HEK293 (cell line): Measurements from ENCODE around the gene ZNF329.

ENCODE experiments used
- ATF2 ChIP-seq: fragments of 450-650 bp; formaldehyde crosslinking; IDR thresholded peaks from 2 replicates; pipeline ENCODE4 v1.5.1; 2016; ENCODE audit warnings: missing biosample characterization, missing genetic modification characterization, low read depth
- BCL11B ChIP-seq: fragments of 450-650 bp; formaldehyde crosslinking; IDR thresholded peaks from 2 replicates; pipeline ENCODE4 v1.5.1; 2016; ENCODE audit warnings: low read depth, missing biosample characterization, missing genetic modification characterization
- EGR2 ChIP-seq: fragments of 450-650 bp; formaldehyde crosslinking; IDR thresholded peaks from 2 replicates; pipeline ENCODE4 v1.5.1; 2016; ENCODE audit warnings: low read depth, missing biosample characterization, missing genetic modification characterization
- GLIS2 ChIP-seq: fragments of 450-650 bp; formaldehyde crosslinking; IDR thresholded peaks from 2 replicates; pipeline ENCODE4 v1.5.1; 2016; ENCODE audit warnings: missing biosample characterization, missing genetic modification characterization
- HOXC10 ChIP-seq: sonication (generic); formaldehyde crosslinking; IDR thresholded peaks from 2 replicates; pipeline ENCODE4 v1.8.1; 2023; ENCODE audit warnings: mild to moderate bottlenecking, missing genetic modification reagents
- ZNF146 ChIP-seq: fragments of 450-650 bp; formaldehyde crosslinking; IDR thresholded peaks from 2 replicates; pipeline ENCODE4 v1.5.1; 2016; ENCODE audit warnings: missing biosample characterization, missing genetic modification characterization
- ZNF157 ChIP-seq: fragments of 450-650 bp; formaldehyde crosslinking; IDR thresholded peaks from 2 replicates; pipeline ENCODE4 v1.5.1; 2016; ENCODE audit warnings: missing biosample characterization, missing genetic modification characterization
- ZNF174 ChIP-seq: fragments of 450-650 bp; formaldehyde crosslinking; IDR thresholded peaks from 2 replicates; pipeline ENCODE4 v1.5.0; 2017; ENCODE audit warnings: missing biosample characterization, mild to moderate bottlenecking, missing genetic modification characterization
- ZNF2 ChIP-seq: fragments of 450-650 bp; formaldehyde crosslinking; IDR thresholded peaks from 2 replicates; pipeline ENCODE4 v1.5.1; 2016; ENCODE audit warnings: missing biosample characterization, missing genetic modification characterization
- ZNF24 ChIP-seq: fragments of 450-650 bp; formaldehyde crosslinking; IDR thresholded peaks from 2 replicates; pipeline ENCODE4 v1.5.1; 2016; ENCODE audit warnings: missing biosample characterization, missing genetic modification characterization
- ZNF37A ChIP-seq: fragments of 450-650 bp; IDR thresholded peaks from 2 replicates; pipeline ENCODE4 v1.5.1; 2018; ENCODE audit warnings: missing biosample characterization, missing genetic modification characterization
- ZNF426 ChIP-seq: fragments of 450-650 bp; formaldehyde crosslinking; IDR thresholded peaks from 2 replicates; pipeline ENCODE4 v1.5.1; 2017; ENCODE audit warnings: missing biosample characterization, missing genetic modification characterization, mild to moderate bottlenecking, inconsistent platforms, moderate library complexity
- ZNF521 ChIP-seq: fragments of 450-650 bp; formaldehyde crosslinking; IDR thresholded peaks from 2 replicates; pipeline ENCODE4 v1.5.1; 2017; ENCODE audit warnings: missing biosample characterization, mild to moderate bottlenecking, missing genetic modification characterization
- ZNF529 ChIP-seq: fragments of 450-650 bp; formaldehyde crosslinking; IDR thresholded peaks from 2 replicates; pipeline ENCODE4 v1.5.1; 2017; ENCODE audit warnings: missing genetic modification characterization, missing biosample characterization; ENCODE audit not compliant: insufficient replicate concordance
- ZNF561 ChIP-seq: fragments of 450-650 bp; IDR thresholded peaks from 2 replicates; pipeline ENCODE4 v1.5.1; 2018; ENCODE audit warnings: missing biosample characterization, missing genetic modification characterization, borderline replicate concordance
- ZNF596 ChIP-seq: fragments of 450-650 bp; IDR thresholded peaks from 2 replicates; pipeline ENCODE4 v1.5.0; 2018; ENCODE audit warnings: missing biosample characterization, mild to moderate bottlenecking, missing genetic modification characterization, moderate library complexity
- ZNF600 ChIP-seq: fragments of 450-650 bp; formaldehyde crosslinking; IDR thresholded peaks from 2 replicates; pipeline ENCODE4 v1.5.1; 2016; ENCODE audit warnings: missing biosample characterization, missing genetic modification characterization
- ZNF621 ChIP-seq: fragments of 450-650 bp; formaldehyde crosslinking; IDR thresholded peaks from 2 replicates; pipeline ENCODE4 v1.5.1; 2017; ENCODE audit warnings: missing biosample characterization, missing genetic modification characterization
- ZNF629 ChIP-seq: fragments of 450-650 bp; formaldehyde crosslinking; IDR thresholded peaks from 2 replicates; pipeline ENCODE4 v1.5.1; 2017; ENCODE audit warnings: missing biosample characterization, missing genetic modification characterization
- ZNF701 ChIP-seq: fragments of 450-650 bp; formaldehyde crosslinking; IDR thresholded peaks from 2 replicates; pipeline ENCODE4 v1.5.1; 2016; ENCODE audit warnings: missing biosample characterization, missing genetic modification characterization
- ZNF768 ChIP-seq: fragments of 450-650 bp; formaldehyde crosslinking; IDR thresholded peaks from 2 replicates; pipeline ENCODE4 v1.5.1; 2018; ENCODE audit warnings: missing biosample characterization, mild to moderate bottlenecking, missing genetic modification characterization
- ZNF776 ChIP-seq: fragments of 450-650 bp; formaldehyde crosslinking; IDR thresholded peaks from 2 replicates; pipeline ENCODE4 v1.5.0; 2017; ENCODE audit warnings: missing biosample characterization, missing genetic modification characterization, borderline replicate concordance
- ZSCAN23 ChIP-seq: fragments of 450-650 bp; formaldehyde crosslinking; IDR thresholded peaks from 2 replicates; pipeline ENCODE4 v1.5.1; 2016; ENCODE audit warnings: missing biosample characterization, missing genetic modification characterization
- TF ChIP-seq, protein P1 (sequence below): fragments of 450-650 bp; formaldehyde crosslinking; IDR thresholded peaks from 2 replicates; pipeline ENCODE4 v1.5.1; 2016; ENCODE audit warnings: missing biosample characterization, missing genetic modification characterization
- TF ChIP-seq, protein P2 (sequence below): fragments of 450-650 bp; IDR thresholded peaks from 2 replicates; pipeline ENCODE4 v1.5.1; 2018; ENCODE audit warnings: missing biosample characterization, missing genetic modification characterization
- TF ChIP-seq, protein P3 (sequence below): fragments of 450-650 bp; formaldehyde crosslinking; IDR thresholded peaks from 2 replicates; pipeline ENCODE4 v1.5.1; 2016; ENCODE audit warnings: missing biosample characterization, missing genetic modification characterization, borderline replicate concordance

The ZNF329 gene

GRCh38 chr19:58182989-58183816, 32.6 kb upstream of the ZNF329 start, which contains the start of gene ZNF274 (continued):
- TF ChIP-seq ZSCAN23 (tag by site-specific recombination), result no peak
- TF ChIP-seq ZNF37A (tag by site-specific recombination), result no peak
- TF ChIP-seq EGR2 (tag by site-specific recombination), result peak; percentile 28; the same call in 1 of the 2 replicates
- no peak for TF ChIP-seq ZNF768 (tag by site-specific recombination)
- peak; percentile 94 for TF ChIP-seq ZNF629 (tag by site-specific recombination)
- TF ChIP-seq, protein P1, sequence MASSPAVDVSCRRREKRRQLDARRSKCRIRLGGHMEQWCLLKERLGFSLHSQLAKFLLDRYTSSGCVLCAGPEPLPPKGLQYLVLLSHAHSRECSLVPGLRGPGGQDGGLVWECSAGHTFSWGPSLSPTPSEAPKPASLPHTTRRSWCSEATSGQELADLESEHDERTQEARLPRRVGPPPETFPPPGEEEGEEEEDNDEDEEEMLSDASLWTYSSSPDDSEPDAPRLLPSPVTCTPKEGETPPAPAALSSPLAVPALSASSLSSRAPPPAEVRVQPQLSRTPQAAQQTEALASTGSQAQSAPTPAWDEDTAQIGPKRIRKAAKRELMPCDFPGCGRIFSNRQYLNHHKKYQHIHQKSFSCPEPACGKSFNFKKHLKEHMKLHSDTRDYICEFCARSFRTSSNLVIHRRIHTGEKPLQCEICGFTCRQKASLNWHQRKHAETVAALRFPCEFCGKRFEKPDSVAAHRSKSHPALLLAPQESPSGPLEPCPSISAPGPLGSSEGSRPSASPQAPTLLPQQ (tag by site-specific recombination), result peak; percentile 89
- no peak for TF ChIP-seq ZNF596
- TF ChIP-seq ZNF426 (tag by site-specific recombination), result no peak
- TF ChIP-seq ZNF174, result no peak
- TF ChIP-seq ZNF621 (tag by site-specific recombination), result no peak
- TF ChIP-seq BCL11B (tag by site-specific recombination), result peak; percentile 99
- TF ChIP-seq, protein P2, sequence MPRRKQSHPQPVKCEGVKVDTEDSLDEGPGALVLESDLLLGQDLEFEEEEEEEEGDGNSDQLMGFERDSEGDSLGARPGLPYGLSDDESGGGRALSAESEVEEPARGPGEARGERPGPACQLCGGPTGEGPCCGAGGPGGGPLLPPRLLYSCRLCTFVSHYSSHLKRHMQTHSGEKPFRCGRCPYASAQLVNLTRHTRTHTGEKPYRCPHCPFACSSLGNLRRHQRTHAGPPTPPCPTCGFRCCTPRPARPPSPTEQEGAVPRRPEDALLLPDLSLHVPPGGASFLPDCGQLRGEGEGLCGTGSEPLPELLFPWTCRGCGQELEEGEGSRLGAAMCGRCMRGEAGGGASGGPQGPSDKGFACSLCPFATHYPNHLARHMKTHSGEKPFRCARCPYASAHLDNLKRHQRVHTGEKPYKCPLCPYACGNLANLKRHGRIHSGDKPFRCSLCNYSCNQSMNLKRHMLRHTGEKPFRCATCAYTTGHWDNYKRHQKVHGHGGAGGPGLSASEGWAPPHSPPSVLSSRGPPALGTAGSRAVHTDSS (tag by site-specific recombination), result no peak
- no peak for TF ChIP-seq HOXC10 (CRISPR knock-in tag)
- TF ChIP-seq ZNF776 (tag by site-specific recombination), result no peak
- TF ChIP-seq, protein P3, sequence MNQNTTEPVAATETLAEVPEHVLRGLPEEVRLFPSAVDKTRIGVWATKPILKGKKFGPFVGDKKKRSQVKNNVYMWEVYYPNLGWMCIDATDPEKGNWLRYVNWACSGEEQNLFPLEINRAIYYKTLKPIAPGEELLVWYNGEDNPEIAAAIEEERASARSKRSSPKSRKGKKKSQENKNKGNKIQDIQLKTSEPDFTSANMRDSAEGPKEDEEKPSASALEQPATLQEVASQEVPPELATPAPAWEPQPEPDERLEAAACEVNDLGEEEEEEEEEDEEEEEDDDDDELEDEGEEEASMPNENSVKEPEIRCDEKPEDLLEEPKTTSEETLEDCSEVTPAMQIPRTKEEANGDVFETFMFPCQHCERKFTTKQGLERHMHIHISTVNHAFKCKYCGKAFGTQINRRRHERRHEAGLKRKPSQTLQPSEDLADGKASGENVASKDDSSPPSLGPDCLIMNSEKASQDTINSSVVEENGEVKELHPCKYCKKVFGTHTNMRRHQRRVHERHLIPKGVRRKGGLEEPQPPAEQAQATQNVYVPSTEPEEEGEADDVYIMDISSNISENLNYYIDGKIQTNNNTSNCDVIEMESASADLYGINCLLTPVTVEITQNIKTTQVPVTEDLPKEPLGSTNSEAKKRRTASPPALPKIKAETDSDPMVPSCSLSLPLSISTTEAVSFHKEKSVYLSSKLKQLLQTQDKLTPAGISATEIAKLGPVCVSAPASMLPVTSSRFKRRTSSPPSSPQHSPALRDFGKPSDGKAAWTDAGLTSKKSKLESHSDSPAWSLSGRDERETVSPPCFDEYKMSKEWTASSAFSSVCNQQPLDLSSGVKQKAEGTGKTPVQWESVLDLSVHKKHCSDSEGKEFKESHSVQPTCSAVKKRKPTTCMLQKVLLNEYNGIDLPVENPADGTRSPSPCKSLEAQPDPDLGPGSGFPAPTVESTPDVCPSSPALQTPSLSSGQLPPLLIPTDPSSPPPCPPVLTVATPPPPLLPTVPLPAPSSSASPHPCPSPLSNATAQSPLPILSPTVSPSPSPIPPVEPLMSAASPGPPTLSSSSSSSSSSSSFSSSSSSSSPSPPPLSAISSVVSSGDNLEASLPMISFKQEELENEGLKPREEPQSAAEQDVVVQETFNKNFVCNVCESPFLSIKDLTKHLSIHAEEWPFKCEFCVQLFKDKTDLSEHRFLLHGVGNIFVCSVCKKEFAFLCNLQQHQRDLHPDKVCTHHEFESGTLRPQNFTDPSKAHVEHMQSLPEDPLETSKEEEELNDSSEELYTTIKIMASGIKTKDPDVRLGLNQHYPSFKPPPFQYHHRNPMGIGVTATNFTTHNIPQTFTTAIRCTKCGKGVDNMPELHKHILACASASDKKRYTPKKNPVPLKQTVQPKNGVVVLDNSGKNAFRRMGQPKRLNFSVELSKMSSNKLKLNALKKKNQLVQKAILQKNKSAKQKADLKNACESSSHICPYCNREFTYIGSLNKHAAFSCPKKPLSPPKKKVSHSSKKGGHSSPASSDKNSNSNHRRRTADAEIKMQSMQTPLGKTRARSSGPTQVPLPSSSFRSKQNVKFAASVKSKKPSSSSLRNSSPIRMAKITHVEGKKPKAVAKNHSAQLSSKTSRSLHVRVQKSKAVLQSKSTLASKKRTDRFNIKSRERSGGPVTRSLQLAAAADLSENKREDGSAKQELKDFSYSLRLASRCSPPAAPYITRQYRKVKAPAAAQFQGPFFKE, result no peak
- TF ChIP-seq ZNF701 (tag by site-specific recombination), result no peak
- TF ChIP-seq GLIS2, result peak; percentile 68; the same call in 1 of the 2 replicates
- peak; percentile 77; the same call in 1 of the 2 replicates for TF ChIP-seq ZNF600
- TF ChIP-seq ZNF2 (tag by site-specific recombination), result peak; percentile 79; the same call in 1 of the 2 replicates
- no peak for TF ChIP-seq ZNF157
- peak; percentile 16 for TF ChIP-seq ZNF24 (tag by site-specific recombination)
- peak; percentile 92 for TF ChIP-seq ZNF561
- TF ChIP-seq ZNF529 (tag by site-specific recombination), result no peak
- no peak for TF ChIP-seq ZNF146 (tag by site-specific recombination)
- TF ChIP-seq ATF2 (tag by site-specific recombination), result no peak
- TF ChIP-seq ZNF521 (tag by site-specific recombination), result no peak
